ENCODE measurements around the gene SLC35G2.
A peak's percentile ranks its signal among the peaks of the same experiment; 100 is the strongest.

Gene SLC35G2
- long read RNA-seq: 0 reads

GRCh38 chr3:136818769-136819391 lies at the start of gene SLC35G2:
Gene SLC35G2, plus strand, starts transcription at chr3:136819126. Its CDS starts 35,335 bp downstream, at chr3:136854461.
- TF ChIP-seq CTCF (IDR thresholded peaks at IDR 0.05; ENCODE audit: insufficient read depth, low read length) (no peak), SPI1 (IDR thresholded peaks at IDR 0.05; ENCODE audit: borderline replicate concordance, low read depth) (no peak), POLR2AphosphoS5 (IDR thresholded peaks at IDR 0.05; ENCODE audit: low read depth) (no peak), GABPA (IDR thresholded peaks at IDR 0.05; ENCODE audit: low read depth) (no peak)
- TF ChIP-seq, protein P1, sequence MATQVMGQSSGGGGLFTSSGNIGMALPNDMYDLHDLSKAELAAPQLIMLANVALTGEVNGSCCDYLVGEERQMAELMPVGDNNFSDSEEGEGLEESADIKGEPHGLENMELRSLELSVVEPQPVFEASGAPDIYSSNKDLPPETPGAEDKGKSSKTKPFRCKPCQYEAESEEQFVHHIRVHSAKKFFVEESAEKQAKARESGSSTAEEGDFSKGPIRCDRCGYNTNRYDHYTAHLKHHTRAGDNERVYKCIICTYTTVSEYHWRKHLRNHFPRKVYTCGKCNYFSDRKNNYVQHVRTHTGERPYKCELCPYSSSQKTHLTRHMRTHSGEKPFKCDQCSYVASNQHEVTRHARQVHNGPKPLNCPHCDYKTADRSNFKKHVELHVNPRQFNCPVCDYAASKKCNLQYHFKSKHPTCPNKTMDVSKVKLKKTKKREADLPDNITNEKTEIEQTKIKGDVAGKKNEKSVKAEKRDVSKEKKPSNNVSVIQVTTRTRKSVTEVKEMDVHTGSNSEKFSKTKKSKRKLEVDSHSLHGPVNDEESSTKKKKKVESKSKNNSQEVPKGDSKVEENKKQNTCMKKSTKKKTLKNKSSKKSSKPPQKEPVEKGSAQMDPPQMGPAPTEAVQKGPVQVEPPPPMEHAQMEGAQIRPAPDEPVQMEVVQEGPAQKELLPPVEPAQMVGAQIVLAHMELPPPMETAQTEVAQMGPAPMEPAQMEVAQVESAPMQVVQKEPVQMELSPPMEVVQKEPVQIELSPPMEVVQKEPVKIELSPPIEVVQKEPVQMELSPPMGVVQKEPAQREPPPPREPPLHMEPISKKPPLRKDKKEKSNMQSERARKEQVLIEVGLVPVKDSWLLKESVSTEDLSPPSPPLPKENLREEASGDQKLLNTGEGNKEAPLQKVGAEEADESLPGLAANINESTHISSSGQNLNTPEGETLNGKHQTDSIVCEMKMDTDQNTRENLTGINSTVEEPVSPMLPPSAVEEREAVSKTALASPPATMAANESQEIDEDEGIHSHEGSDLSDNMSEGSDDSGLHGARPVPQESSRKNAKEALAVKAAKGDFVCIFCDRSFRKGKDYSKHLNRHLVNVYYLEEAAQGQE (IDR thresholded peaks at IDR 0.05; ENCODE audit: insufficient replicate concordance, low read depth): no peak
- Histone ChIP-seq H3K27me3 (ENCODE audit: insufficient read depth, poor library complexity, severe bottlenecking) (peaks cover 34% of the 10 kb centered on the region), H3K27ac (replicated peaks) (no peak within 1 kb of the TSS), H3K4me3 (replicated peaks; ENCODE audit: insufficient read depth, low read length) (peak within 1 kb of the TSS; percentile 48)
- peak in 1 of 2 experiments; percentile 7 for DNase-seq (ENCODE audit: low read depth in 1 of 2, low spot score in 1 of 2)

GRCh38 chr3:136772709-136773108 lies 46.2 kb upstream of the SLC35G2 start:
- TF ChIP-seq POLR2AphosphoS5 (IDR thresholded peaks at IDR 0.05; ENCODE audit: low read depth) (no peak), SPI1 (IDR thresholded peaks at IDR 0.05; ENCODE audit: borderline replicate concordance, low read depth) (no peak), GABPA (IDR thresholded peaks at IDR 0.05; ENCODE audit: low read depth) (no peak), CTCF (IDR thresholded peaks at IDR 0.05; ENCODE audit: insufficient read depth, low read length) (no peak)
- TF ChIP-seq, protein P1 (IDR thresholded peaks at IDR 0.05; ENCODE audit: insufficient replicate concordance, low read depth): no peak
- H3K4me3 ChIP-seq (replicated peaks; ENCODE audit: insufficient read depth, low read length): no peak overlapping the region
- H3K27me3 ChIP-seq (ENCODE audit: insufficient read depth, poor library complexity, severe bottlenecking): no peaks in the 10 kb centered on the region
- H3K27ac ChIP-seq (replicated peaks): no peak overlapping the region
- no peak for DNase-seq (ENCODE audit: low read depth in 1 of 2, low spot score in 1 of 2)

DNA sequence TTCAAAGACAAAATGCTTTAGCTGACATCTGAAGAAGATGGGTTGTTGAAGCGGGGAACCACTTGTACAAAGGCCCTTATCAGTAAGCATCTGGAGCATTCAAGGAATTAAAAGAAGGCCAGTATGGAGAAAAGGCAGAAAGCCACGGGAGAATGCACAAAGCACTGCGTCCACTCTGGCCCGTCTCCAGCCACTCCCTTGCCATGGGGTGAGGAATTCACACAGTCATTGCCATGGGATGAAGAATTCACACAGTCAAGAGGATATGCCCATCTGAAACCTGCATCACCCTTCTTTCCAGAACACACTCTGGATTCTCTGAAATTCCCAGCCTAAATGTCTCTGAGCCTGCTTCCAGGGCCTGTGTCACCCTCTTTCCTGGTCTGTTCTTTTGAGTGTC lies 40.1 kb upstream of the SLC35G2 start:
- no peak for TF ChIP-seq SPI1 (IDR thresholded peaks at IDR 0.05; ENCODE audit: borderline replicate concordance, low read depth)
- TF ChIP-seq CTCF (IDR thresholded peaks at IDR 0.05; ENCODE audit: insufficient read depth, low read length): no peak
- no peak for TF ChIP-seq POLR2AphosphoS5 (IDR thresholded peaks at IDR 0.05; ENCODE audit: low read depth)
- no peak for TF ChIP-seq GABPA (IDR thresholded peaks at IDR 0.05; ENCODE audit: low read depth)
- TF ChIP-seq, protein P1 (IDR thresholded peaks at IDR 0.05; ENCODE audit: insufficient replicate concordance, low read depth): no peak
- Histone ChIP-seq H3K27me3 (ENCODE audit: insufficient read depth, poor library complexity, severe bottlenecking) (no peaks in the 10 kb centered on the region), H3K4me3 (replicated peaks; ENCODE audit: insufficient read depth, low read length) (no peak overlapping the region), H3K27ac (replicated peaks) (no peak overlapping the region)
- DNase-seq (ENCODE audit: low read depth in 1 of 2, low spot score in 1 of 2): no peak
